Ishikawa (cell line): ENCODE measurements around the gene RAB11FIP4.
A peak's percentile ranks its signal among the peaks of the same experiment; 100 is the strongest.

Source experiments
- CEBPB ChIP-seq: IDR thresholded peaks from 2 replicates; pipeline ENCODE4 v1.6.1; 2012
- CREB1 ChIP-seq: IDR thresholded peaks from 2 replicates; pipeline ENCODE4 v1.6.1; 2012; ENCODE audit warnings: low read depth
- EP300 ChIP-seq: IDR thresholded peaks from 2 replicates; pipeline ENCODE4 v1.6.1; 2012; ENCODE audit warnings: borderline replicate concordance
- MAX ChIP-seq: IDR thresholded peaks from 2 replicates; pipeline ENCODE4 v1.6.1; 2012
- RAD21 ChIP-seq: IDR thresholded peaks from 2 replicates; pipeline ENCODE4 v1.6.1; 2012; ENCODE audit warnings: low read depth
- REST ChIP-seq: IDR thresholded peaks from 2 replicates; pipeline ENCODE4 v1.6.1; 2012; ENCODE audit warnings: low read depth, mild to moderate bottlenecking
- TAF1 ChIP-seq: IDR thresholded peaks from 2 replicates; pipeline ENCODE4 v1.6.1; 2012; ENCODE audit warnings: low read depth, mild to moderate bottlenecking
- TEAD4 ChIP-seq: IDR thresholded peaks from 2 replicates; pipeline ENCODE4 v1.6.1; 2012
- USF1 ChIP-seq: IDR thresholded peaks from 2 replicates; pipeline ENCODE4 v1.6.1; 2012
- YY1 ChIP-seq: IDR thresholded peaks from 2 replicates; pipeline ENCODE4 v1.6.1; 2012; ENCODE audit warnings: low read depth

GRCh38 chr17:31499771-31500554, 108.5 kb downstream of the RAB11FIP4 start:
- TF ChIP-seq RAD21 (no peak), TEAD4 (peak; percentile 59; the same call in 1 of the 2 replicates), TAF1 (no peak), CEBPB (no peak), YY1 (no peak), EP300 (no peak), CREB1 (no peak), MAX (peak; percentile 32; the same call in 1 of the 2 replicates), REST (no peak), USF1 (peak; percentile 72)
